GM11168 (cell line): Measurements from ENCODE around the gene PTPRN2.
"Not testable (repeated sequence)": the region's sequence is repeated elsewhere in the genome, so short reads cannot be mapped to it uniquely, and the experiment has no call there.

Experiments
- in situ Hi-C: fragments of 300-500 bp; cut with MboI; formaldehyde crosslinking; loops from one replicate; pipeline ENCODE4 v1.12.0; 2022; ENCODE audit warnings: low sequenced_read_pairs; ENCODE audit not compliant: unreplicated experiment

The PTPRN2 gene

GRCh38 chr7:158301207-158301606 lies 286.4 kb downstream of the PTPRN2 start:
- in situ Hi-C loops, result no loop called here

GRCh38 chr7:158300427-158300826 lies 287.2 kb downstream of the PTPRN2 start:
- in situ Hi-C loops, result no loop called here

- in situ Hi-C loops, result no loop called here
Measured at GRCh38 chr7:158299607-158300006, 288.0 kb downstream of the PTPRN2 start.

GRCh38 chr7:158296798-158297104 lies 290.9 kb downstream of the PTPRN2 start:
- in situ Hi-C loops, result no loop called here

GRCh38 chr7:158295966-158296797 lies 291.4 kb downstream of the PTPRN2 start:
- in situ Hi-C loops, result no loop called here

- in situ Hi-C loops, result not testable (repeated sequence)
Measured at GRCh38 chr7:158294468-158295215, 293.0 kb downstream of the PTPRN2 start.

- in situ Hi-C loops, result no loop called here
Measured at GRCh38 chr7:158292948-158293347, 294.7 kb downstream of the PTPRN2 start.

- in situ Hi-C loops, result no loop called here
Measured at GRCh38 chr7:158291998-158292397, 295.6 kb downstream of the PTPRN2 start.

GRCh38 chr7:158289761-158290523 lies 297.7 kb downstream of the PTPRN2 start:
- in situ Hi-C loops, result no loop called here

GRCh38 chr7:158289231-158289630 lies 298.4 kb downstream of the PTPRN2 start:
- in situ Hi-C loops, result no loop called here

GRCh38 chr7:158286210-158286609 lies 301.4 kb downstream of the PTPRN2 start:
- in situ Hi-C loops, result no loop called here

GRCh38 chr7:158285383-158285770 lies 302.2 kb downstream of the PTPRN2 start:
- in situ Hi-C loops, result no loop called here

- in situ Hi-C loops, result no loop called here
Measured at GRCh38 chr7:158284617-158285382, 302.8 kb downstream of the PTPRN2 start.

- in situ Hi-C loops, result no loop called here
Measured at GRCh38 chr7:158284121-158284520, 303.5 kb downstream of the PTPRN2 start.

- in situ Hi-C loops, result no loop called here
Measured at GRCh38 chr7:158283016-158283974, 304.3 kb downstream of the PTPRN2 start.

GRCh38 chr7:158282461-158283001 lies 305.1 kb downstream of the PTPRN2 start:
- in situ Hi-C loops, result no loop called here

- in situ Hi-C loops, result no loop called here
Measured at GRCh38 chr7:158281441-158281840, 306.2 kb downstream of the PTPRN2 start.

- in situ Hi-C loops, result no loop called here
Measured at GRCh38 chr7:158280448-158281144, 307.0 kb downstream of the PTPRN2 start.
